GM23248 (cell line): ENCODE measurements around the gene KCNK1. TPM values are rescaled to one million over a fixed set of nuclear protein-coding genes. Genes with fewer than 3 reads are reported as not detected.
"Not testable (repeated sequence)": the region's sequence is repeated elsewhere in the genome, so short reads cannot be mapped to it uniquely, and the experiment has no call there.

Experiments
- DNase-seq: peaks from one replicate; pipeline ENCODE4 v3.0.0-alpha.2; 2015
- H2AFZ ChIP-seq: fragments of 200-600 bp; sonication (generic); 2 replicates; pipeline ENCODE4 v1.6.1; 2016; ENCODE audit warnings: antibody characterized with exemption
- H3F3A ChIP-seq: fragments of 200-600 bp; sonication (generic); 2 replicates; pipeline ENCODE4 v1.6.1; 2016; ENCODE audit warnings: mild to moderate bottlenecking, antibody characterized with exemption, mixed run types; ENCODE audit not compliant: insufficient read depth
- H3K27ac ChIP-seq: fragments of 200-600 bp; sonication (generic); 2 replicates; pipeline ENCODE4 v1.5.1; 2016; ENCODE audit warnings: mild to moderate bottlenecking
- H3K27me3 ChIP-seq: fragments of 200-600 bp; sonication (generic); replicated peaks from 2 replicates; pipeline ENCODE4 v1.6.1; 2016; ENCODE audit warnings: mild to moderate bottlenecking; ENCODE audit not compliant: insufficient read depth
- H3K36me3 ChIP-seq: fragments of 200-600 bp; sonication (generic); 2 replicates; pipeline ENCODE4 v1.6.1; 2016; ENCODE audit warnings: low read depth, mild to moderate bottlenecking
- H3K4me1 ChIP-seq: fragments of 200-600 bp; sonication (generic); 2 replicates; pipeline ENCODE4 v1.6.1; 2016; ENCODE audit warnings: mild to moderate bottlenecking; ENCODE audit not compliant: insufficient read depth
- H3K4me2 ChIP-seq: fragments of 200-600 bp; sonication (generic); one replicate; pipeline ENCODE4 v1.6.1; 2016; ENCODE audit warnings: mild to moderate bottlenecking; ENCODE audit not compliant: unreplicated experiment
- H3K4me3 ChIP-seq: fragments of 200-600 bp; sonication (generic); 2 replicates; pipeline ENCODE4 v1.5.1; 2016; ENCODE audit warnings: mild to moderate bottlenecking
- H3K79me2 ChIP-seq: fragments of 200-600 bp; sonication (generic); 2 replicates; pipeline ENCODE4 v1.6.1; 2016; ENCODE audit warnings: mild to moderate bottlenecking; ENCODE audit not compliant: insufficient read depth
- H3K9ac ChIP-seq: fragments of 200-600 bp; sonication (generic); 2 replicates; pipeline ENCODE4 v1.6.1; 2016; ENCODE audit warnings: mild to moderate bottlenecking
- H3K9me2 ChIP-seq: fragments of 200-600 bp; sonication (generic); 2 replicates; pipeline ENCODE4 v1.6.1; 2016; ENCODE audit warnings: mixed run types, mild to moderate bottlenecking, moderate library complexity; ENCODE audit not compliant: insufficient read depth
- H3K9me3 ChIP-seq: fragments of 200-600 bp; sonication (generic); one replicate; pipeline ENCODE4 v1.6.1; 2017; ENCODE audit warnings: low read depth
- H4K20me1 ChIP-seq: fragments of 200-600 bp; sonication (generic); 2 replicates; pipeline ENCODE4 v1.6.0; 2016; ENCODE audit not compliant: insufficient read depth
- EZH2 ChIP-seq: fragments of 200-600 bp; sonication (generic); IDR thresholded peaks from 2 replicates; pipeline ENCODE4 v1.6.1; 2018; ENCODE audit warnings: antibody characterized with exemption, mild to moderate bottlenecking; ENCODE audit not compliant: insufficient read depth, poor library complexity, severe bottlenecking
- EZH2phosphoT487 ChIP-seq: fragments of 200-600 bp; sonication (generic); IDR thresholded peaks from 2 replicates; pipeline ENCODE4 v1.6.1; 2018; ENCODE audit warnings: antibody characterized with exemption, moderate library complexity, mild to moderate bottlenecking, low read depth; ENCODE audit not compliant: insufficient read depth
- WGBS, 2 experiments: methylation state at CpG; one replicate each; pipeline ENCODE4 v1.1.6; 2015 to 2017; ENCODE audit warnings: low lambda C conversion rate in 2 of 2, low coverage in 1 of 2; ENCODE audit errors: missing lambda C conversion rate in 2 of 2; 5-methylcytosine and 5-hydroxymethylcytosine counted together
- in situ Hi-C: fragments of 300-500 bp; cut with MboI; formaldehyde crosslinking; loops from 2 replicates; pipeline ENCODE4 v1.15.0; 2020
- polyA plus RNA-seq: library from polyadenylated mRNA; unstranded; fragments of >200 nt; fragmentation: Nextera tagmentation; extraction: Ambion mirVana; gene quantifications from 2 replicates; pipeline ENCODE4 v1.2.1, GENCODE V29; 2016
- total RNA-seq: library from RNA; depleted of rRNA; stranded (reverse); fragments of >200 nt; shearing (Covaris generic); gene quantifications from 2 replicates; pipeline ENCODE4 v1.2.3, GENCODE V29; 2014

The KCNK1 gene
- total and polyA plus RNA-seq, 2 experiments from 2014 or later = 4.0 to 4.2 TPM

- H3F3A ChIP-seq = peaks cover 11% of the 10 kb centered on the region; the same call in 1 of the 2 replicates
- WGBS, 2 experiments = 1 to 4% methylated on average over 25 to 35 of the region's 43 CpGs
- peak overlapping the region; percentile 25; the same call in 1 of the 2 replicates for H3K27ac ChIP-seq
- H3K9me2 ChIP-seq = no peaks in the 10 kb centered on the region
- H3K9ac ChIP-seq = peak overlapping the region; percentile 88
- peaks cover 11% of the 10 kb centered on the region; the same call in 1 of the 2 replicates for H3K79me2 ChIP-seq
- DNase-seq = peak; percentile 84
- in situ Hi-C loops = no loop called here
- peak overlapping the region; percentile 92 for H3K4me2 ChIP-seq
- TF ChIP-seq EZH2phosphoT487 = no peak
- no peak for TF ChIP-seq EZH2
- peak overlapping the region; percentile 95 for H3K4me3 ChIP-seq
- H3K36me3 ChIP-seq = no peaks in the 10 kb centered on the region
- no peaks in the 10 kb centered on the region for H4K20me1 ChIP-seq
- peak overlapping the region; percentile 95 for H2AFZ ChIP-seq
- no peaks in the 10 kb centered on the region for H3K9me3 ChIP-seq
- H3K4me1 ChIP-seq = peaks cover 3% of the 10 kb centered on the region; the same call in 1 of the 2 replicates
- H3K27me3 ChIP-seq = no peaks in the 10 kb centered on the region
These were observed 352 bp downstream of the KCNK1 start for GRCh38 chr1:233614173-233614742.

GRCh38 chr1:233614743-233615521 is 1.0 kb downstream of the KCNK1 start:
- peak overlapping the region; percentile 95 for H3K4me3 ChIP-seq
- no peaks in the 10 kb centered on the region for H3K9me2 ChIP-seq
- peaks cover 3% of the 10 kb centered on the region; the same call in 1 of the 2 replicates for H3K4me1 ChIP-seq
- in situ Hi-C loops = no loop called here
- peak; percentile 18 for DNase-seq
- H3K27me3 ChIP-seq = no peaks in the 10 kb centered on the region
- no peaks in the 10 kb centered on the region for H3K9me3 ChIP-seq
- H3K9ac ChIP-seq = peak overlapping the region; percentile 88
- H3K4me2 ChIP-seq = peak overlapping the region; percentile 92
- H3K27ac ChIP-seq = no peak overlapping the region
- TF ChIP-seq EZH2 (no peak), EZH2phosphoT487 (no peak)
- H3K79me2 ChIP-seq = peaks cover 11% of the 10 kb centered on the region; the same call in 1 of the 2 replicates
- H4K20me1 ChIP-seq = no peaks in the 10 kb centered on the region
- H3K36me3 ChIP-seq = no peaks in the 10 kb centered on the region
- peak overlapping the region; percentile 95 for H2AFZ ChIP-seq
- whole genome bisulfite sequencing, 2 experiments = 37 to 39% methylated on average over 36 of the region's 36 CpGs
- peaks cover 11% of the 10 kb centered on the region; the same call in 1 of the 2 replicates for H3F3A ChIP-seq

- H3K4me3 ChIP-seq = peak overlapping the region; percentile 95
These were observed 1.7 kb downstream of the KCNK1 start for GRCh38 chr1:233615571-233615970.

GRCh38 chr1:233617025-233617424 is 3.1 kb downstream of the KCNK1 start:
- no peaks in the 10 kb centered on the region for H3K9me2 ChIP-seq
- peaks cover 11% of the 10 kb centered on the region; the same call in 1 of the 2 replicates for H3F3A ChIP-seq
- H3K9me3 ChIP-seq = no peaks in the 10 kb centered on the region
- H2AFZ ChIP-seq = no peak overlapping the region
- no peak overlapping the region for H3K9ac ChIP-seq
- WGBS, 2 experiments = 58 to 60% methylated on average over 1 of the region's 1 CpG
- no peaks in the 10 kb centered on the region for H3K36me3 ChIP-seq
- H3K27ac ChIP-seq = no peak overlapping the region
- peaks cover 11% of the 10 kb centered on the region; the same call in 1 of the 2 replicates for H3K79me2 ChIP-seq
- TF ChIP-seq EZH2phosphoT487 (no peak), EZH2 (no peak)
- peaks cover 3% of the 10 kb centered on the region; the same call in 1 of the 2 replicates for H3K4me1 ChIP-seq
- in situ Hi-C loops = no loop called here
- no peaks in the 10 kb centered on the region for H4K20me1 ChIP-seq
- H3K4me2 ChIP-seq = no peak overlapping the region
- no peak overlapping the region for H3K4me3 ChIP-seq
- no peaks in the 10 kb centered on the region for H3K27me3 ChIP-seq
- DNase-seq = no peak

More at GRCh38 chr1:233615571-233615970, 1.7 kb downstream of the KCNK1 start:
- TF ChIP-seq EZH2phosphoT487 (no peak), EZH2 (no peak)
- Histone ChIP-seq H4K20me1 (no peaks in the 10 kb centered on the region), H3K27ac (no peak overlapping the region), H2AFZ (0 out of 2 replicates have a peak overlapping the region, but pooled peaks have one; percentile 95), H3K9ac (no peak overlapping the region), H3K27me3 (no peaks in the 10 kb centered on the region), H3K4me2 (peak overlapping the region; percentile 92), H3K4me1 (peaks cover 3% of the 10 kb centered on the region; the same call in 1 of the 2 replicates), H3K9me2 (no peaks in the 10 kb centered on the region), H3F3A (peaks cover 11% of the 10 kb centered on the region; the same call in 1 of the 2 replicates), H3K79me2 (peaks cover 11% of the 10 kb centered on the region; the same call in 1 of the 2 replicates), H3K9me3 (no peaks in the 10 kb centered on the region), H3K36me3 (no peaks in the 10 kb centered on the region)
- WGBS, 2 experiments = 62 to 63% methylated on average over 3 of the region's 3 CpGs
- DNase-seq = no peak
- in situ Hi-C loops = no loop called here

- H2AFZ ChIP-seq, H3F3A ChIP-seq, H4K20me1 ChIP-seq, H3K4me3 ChIP-seq, DNase-seq, H3K27ac ChIP-seq, H3K4me2 ChIP-seq, H3K4me1 ChIP-seq, in situ Hi-C loops, H3K9ac ChIP-seq, H3K9me3 ChIP-seq, H3K9me2 ChIP-seq, H3K27me3 ChIP-seq, H3K36me3 ChIP-seq: not testable (repeated sequence)
- WGBS, 2 experiments = 86 to 94% methylated on average over 7 of the region's 7 CpGs
- H3K79me2 ChIP-seq = peaks cover 11% of the 10 kb centered on the region; the same call in 1 of the 2 replicates
These were observed 5.5 kb downstream of the KCNK1 start for GRCh38 chr1:233619414-233619813.
